Stimulated activated naive CD8-positive, alpha-beta T cell treated with anti-CD3 and anti-CD28 coated beads, Interleukin-15, amount 100 ng/mL, for 72 hours (primary cell): ENCODE measurements around the gene IGLL1.
A peak's percentile ranks its signal among the peaks of the same experiment; 100 is the strongest.

Source experiments
- ATAC-seq: fragments of 150-1000 bp; cut with Tn5 transposase; 2 replicates; pipeline ENCODE4 v1.10.0; 2021; ENCODE audit warnings: mild to moderate bottlenecking, moderate library complexity
- DNase-seq, 2 donors: peaks; one replicate each; pipeline ENCODE4 v3.0.0; 2021 to 2022
- H3K27ac Mint-ChIP-seq, 2 donors: one replicate each; pipeline ENCODE4 v1.8.0; 2022; ENCODE audit warnings: mild to moderate bottlenecking in 2 of 2, mixed read lengths in 2 of 2, moderate library complexity in 2 of 2
- H3K27me3 Mint-ChIP-seq: one replicate; pipeline ENCODE4 v1.8.0; 2022; ENCODE audit warnings: mixed read lengths
- H3K4me1 Mint-ChIP-seq: one replicate; pipeline ENCODE4 v1.8.0; 2022; ENCODE audit warnings: mild to moderate bottlenecking, mixed read lengths
- H3K4me3 Mint-ChIP-seq, 2 donors: one replicate each; pipeline ENCODE4 v1.8.0; 2022; ENCODE audit warnings: mild to moderate bottlenecking in 2 of 2, mixed read lengths in 2 of 2, moderate library complexity in 1 of 2
- H3K9me3 Mint-ChIP-seq, 2 donors: one replicate each; pipeline ENCODE4 v1.8.0; 2022; ENCODE audit warnings: mixed read lengths in 2 of 2

IGLL1 gene

GRCh38 chr22:23532731-23533130 lies 47.4 kb downstream of the IGLL1 start:
- Mint-ChIP-seq H3K27ac (no peak overlapping the region), H3K4me3 (no peak overlapping the region), H3K4me1 (no peaks in the 10 kb centered on the region), H3K9me3 (no peaks in the 10 kb centered on the region), H3K27me3 (peaks cover 7% of the 10 kb centered on the region)
- no peak for DNase-seq
- ATAC-seq = no peak

GRCh38 chr22:23531966-23532705 lies 48.0 kb downstream of the IGLL1 start:
- DNase-seq = no peak
- no peaks in the 10 kb centered on the region for H3K9me3 Mint-ChIP-seq
- peaks cover 7% of the 10 kb centered on the region for H3K27me3 Mint-ChIP-seq
- H3K27ac Mint-ChIP-seq = peak overlapping the region in 1 of 2 donors; percentile 78
- ATAC-seq = no peak
- no peak overlapping the region for H3K4me3 Mint-ChIP-seq
- no peaks in the 10 kb centered on the region for H3K4me1 Mint-ChIP-seq

- no peaks in the 10 kb centered on the region for H3K4me1 Mint-ChIP-seq
- DNase-seq = no peak
- no peaks in the 10 kb centered on the region for H3K9me3 Mint-ChIP-seq
- no peak overlapping the region for H3K4me3 Mint-ChIP-seq
- ATAC-seq = no peak
- peak overlapping the region in 1 of 2 donors; percentile 78 for H3K27ac Mint-ChIP-seq
- H3K27me3 Mint-ChIP-seq = peaks cover 7% of the 10 kb centered on the region
Observed at GRCh38 chr22:23531283-23531956, 48.7 kb downstream of the IGLL1 start.

GRCh38 chr22:23530766-23531282 lies 49.3 kb downstream of the IGLL1 start:
- H3K4me3 Mint-ChIP-seq = no peak overlapping the region
- H3K4me1 Mint-ChIP-seq = no peaks in the 10 kb centered on the region
- H3K27me3 Mint-ChIP-seq = peaks cover 7% of the 10 kb centered on the region
- ATAC-seq (no peak), DNase-seq (no peak)
- no peaks in the 10 kb centered on the region for H3K9me3 Mint-ChIP-seq
- H3K27ac Mint-ChIP-seq = no peak overlapping the region

- Mint-ChIP-seq H3K4me1 (no peaks in the 10 kb centered on the region), H3K4me3 (no peak overlapping the region), H3K9me3 (no peaks in the 10 kb centered on the region), H3K27ac (no peak overlapping the region), H3K27me3 (peaks cover 7% of the 10 kb centered on the region)
- ATAC-seq (no peak), DNase-seq (no peak)
Observed at GRCh38 chr22:23530106-23530505, 50.0 kb downstream of the IGLL1 start.

GRCh38 chr22:23529166-23530103 lies 50.7 kb downstream of the IGLL1 start:
- Mint-ChIP-seq H3K4me3 (no peak overlapping the region), H3K27ac (no peak overlapping the region), H3K9me3 (no peaks in the 10 kb centered on the region), H3K4me1 (no peaks in the 10 kb centered on the region), H3K27me3 (peaks cover 7% of the 10 kb centered on the region)
- ATAC-seq (no peak), DNase-seq (no peak)

GRCh38 chr22:23527971-23528740 lies 51.9 kb downstream of the IGLL1 start:
- H3K9me3 Mint-ChIP-seq = no peaks in the 10 kb centered on the region
- DNase-seq = no peak
- ATAC-seq = no peak
- H3K4me3 Mint-ChIP-seq = no peak overlapping the region
- H3K27me3 Mint-ChIP-seq = peaks cover 18% of the 10 kb centered on the region
- H3K27ac Mint-ChIP-seq = no peak overlapping the region
- H3K4me1 Mint-ChIP-seq = no peaks in the 10 kb centered on the region

GRCh38 chr22:23526596-23527316 lies 53.3 kb downstream of the IGLL1 start:
- no peaks in the 10 kb centered on the region for H3K4me1 Mint-ChIP-seq
- H3K9me3 Mint-ChIP-seq = no peaks in the 10 kb centered on the region
- no peak overlapping the region for H3K4me3 Mint-ChIP-seq
- DNase-seq (no peak), ATAC-seq (no peak)
- H3K27ac Mint-ChIP-seq = no peak overlapping the region
- peaks cover 27% of the 10 kb centered on the region for H3K27me3 Mint-ChIP-seq

- Mint-ChIP-seq H3K27ac (no peak overlapping the region), H3K4me3 (no peak overlapping the region), H3K4me1 (peaks cover 7% of the 10 kb centered on the region), H3K27me3 (peaks cover 37% of the 10 kb centered on the region), H3K9me3 (no peaks in the 10 kb centered on the region)
- DNase-seq (no peak), ATAC-seq (no peak)
Observed at GRCh38 chr22:23525510-23525909, 54.6 kb downstream of the IGLL1 start.

- peaks cover 7% of the 10 kb centered on the region for H3K4me1 Mint-ChIP-seq
- H3K4me3 Mint-ChIP-seq = no peak overlapping the region
- H3K27me3 Mint-ChIP-seq = peaks cover 36% of the 10 kb centered on the region
- ATAC-seq = no peak
- H3K27ac Mint-ChIP-seq = no peak overlapping the region
- H3K9me3 Mint-ChIP-seq = no peaks in the 10 kb centered on the region
- no peak for DNase-seq
Observed at GRCh38 chr22:23524226-23524625, 55.9 kb downstream of the IGLL1 start.

- H3K9me3 Mint-ChIP-seq = no peaks in the 10 kb centered on the region
- H3K4me3 Mint-ChIP-seq = no peak overlapping the region
Observed at GRCh38 chr22:23523713-23524112, 56.4 kb downstream of the IGLL1 start.

More at GRCh38 chr22:23523713-23524112, 56.4 kb downstream of the IGLL1 start:
- DNase-seq = no peak
- no peak for ATAC-seq
- Mint-ChIP-seq H3K27ac (no peak overlapping the region), H3K4me1 (peaks cover 7% of the 10 kb centered on the region), H3K27me3 (peaks cover 36% of the 10 kb centered on the region)
